ENCODE measurements around the gene CES5A.

Gene CES5A

DNA sequence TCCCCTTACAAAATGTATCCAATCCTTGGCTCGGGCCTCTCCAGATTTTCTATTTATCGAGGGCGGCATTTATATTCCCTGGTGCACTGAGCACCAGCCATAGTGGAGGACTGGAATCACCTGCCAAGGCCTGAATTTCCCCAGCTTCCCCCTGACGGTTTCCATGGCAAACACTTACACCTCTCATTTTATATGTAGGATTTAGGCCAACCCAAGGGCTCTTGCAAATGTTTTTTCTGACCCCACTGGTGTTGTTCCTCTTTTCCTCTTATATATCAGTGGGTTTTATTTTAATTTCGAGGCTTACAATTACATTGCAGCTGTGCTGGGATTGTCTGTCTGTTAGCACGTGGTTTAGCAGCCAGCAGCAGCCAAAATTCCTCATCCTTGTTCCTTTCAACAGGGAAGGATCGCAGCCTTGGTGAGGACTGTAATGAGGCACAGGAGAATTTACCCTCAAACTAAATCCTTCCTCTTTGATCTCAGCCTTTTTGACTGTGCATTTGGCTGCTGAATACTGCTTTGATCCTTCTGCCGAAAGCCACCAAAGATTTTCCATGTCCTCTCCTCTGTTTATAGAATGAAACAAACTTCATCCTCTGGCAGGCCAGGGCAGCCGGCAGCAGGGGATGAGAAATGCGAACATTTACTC, 26.5 kb upstream of the CES5A start:
- DNase-seq (ENCODE audit: low read depth): no peak
- TF ChIP-seq, protein P1, sequence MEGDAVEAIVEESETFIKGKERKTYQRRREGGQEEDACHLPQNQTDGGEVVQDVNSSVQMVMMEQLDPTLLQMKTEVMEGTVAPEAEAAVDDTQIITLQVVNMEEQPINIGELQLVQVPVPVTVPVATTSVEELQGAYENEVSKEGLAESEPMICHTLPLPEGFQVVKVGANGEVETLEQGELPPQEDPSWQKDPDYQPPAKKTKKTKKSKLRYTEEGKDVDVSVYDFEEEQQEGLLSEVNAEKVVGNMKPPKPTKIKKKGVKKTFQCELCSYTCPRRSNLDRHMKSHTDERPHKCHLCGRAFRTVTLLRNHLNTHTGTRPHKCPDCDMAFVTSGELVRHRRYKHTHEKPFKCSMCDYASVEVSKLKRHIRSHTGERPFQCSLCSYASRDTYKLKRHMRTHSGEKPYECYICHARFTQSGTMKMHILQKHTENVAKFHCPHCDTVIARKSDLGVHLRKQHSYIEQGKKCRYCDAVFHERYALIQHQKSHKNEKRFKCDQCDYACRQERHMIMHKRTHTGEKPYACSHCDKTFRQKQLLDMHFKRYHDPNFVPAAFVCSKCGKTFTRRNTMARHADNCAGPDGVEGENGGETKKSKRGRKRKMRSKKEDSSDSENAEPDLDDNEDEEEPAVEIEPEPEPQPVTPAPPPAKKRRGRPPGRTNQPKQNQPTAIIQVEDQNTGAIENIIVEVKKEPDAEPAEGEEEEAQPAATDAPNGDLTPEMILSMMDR (IDR thresholded peaks at IDR 0.05; ENCODE audit: control insufficient read depth, insufficient read depth, low read depth, low read length, missing control alignments): no peak
- H3K4me3 ChIP-seq (ENCODE audit: control insufficient read depth, low read depth, low read length): no peak overlapping the region

DNA sequence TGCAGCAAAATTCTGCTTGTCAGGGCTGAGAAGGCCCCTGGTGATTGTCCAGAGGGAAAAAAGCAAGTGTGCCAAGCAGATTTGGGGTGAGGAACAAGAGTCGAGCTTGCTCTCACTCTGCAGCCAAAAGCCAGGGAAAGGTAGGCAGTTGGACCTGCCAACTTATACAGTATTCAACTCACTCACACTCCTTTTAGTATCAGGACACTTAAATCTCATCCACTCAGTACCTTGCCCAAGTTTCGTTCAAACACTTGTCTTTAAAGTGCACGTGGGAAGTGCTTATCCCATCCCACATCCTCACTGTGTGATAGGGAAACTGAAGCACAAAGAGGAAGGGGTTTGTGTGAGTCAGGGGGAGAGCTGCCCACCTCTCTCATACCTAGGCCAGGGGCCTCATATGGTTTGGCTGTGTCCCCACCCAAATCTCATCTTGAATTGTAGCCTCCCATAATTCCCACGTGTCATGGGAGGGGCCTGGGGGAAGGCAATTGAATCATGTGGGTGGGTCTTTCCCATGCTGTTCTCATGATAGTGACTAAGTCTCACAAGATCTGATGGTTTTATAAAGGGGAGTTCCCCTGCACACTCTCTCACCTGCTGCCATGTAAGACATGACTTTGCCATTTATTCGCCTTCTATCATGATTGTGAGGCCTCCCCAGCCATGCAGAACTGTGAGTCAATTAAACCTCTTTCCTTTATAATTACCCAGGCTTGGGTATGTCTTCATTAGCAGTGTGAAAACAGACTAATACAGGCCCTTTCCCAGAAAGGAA, 25.6 kb upstream of the CES5A start:
- no peak overlapping the region for H3K4me3 ChIP-seq (ENCODE audit: control insufficient read depth, low read depth, low read length)
- TF ChIP-seq, protein P1 (IDR thresholded peaks at IDR 0.05; ENCODE audit: control insufficient read depth, insufficient read depth, low read depth, low read length, missing control alignments): no peak
- DNase-seq (ENCODE audit: low read depth): no peak

DNA sequence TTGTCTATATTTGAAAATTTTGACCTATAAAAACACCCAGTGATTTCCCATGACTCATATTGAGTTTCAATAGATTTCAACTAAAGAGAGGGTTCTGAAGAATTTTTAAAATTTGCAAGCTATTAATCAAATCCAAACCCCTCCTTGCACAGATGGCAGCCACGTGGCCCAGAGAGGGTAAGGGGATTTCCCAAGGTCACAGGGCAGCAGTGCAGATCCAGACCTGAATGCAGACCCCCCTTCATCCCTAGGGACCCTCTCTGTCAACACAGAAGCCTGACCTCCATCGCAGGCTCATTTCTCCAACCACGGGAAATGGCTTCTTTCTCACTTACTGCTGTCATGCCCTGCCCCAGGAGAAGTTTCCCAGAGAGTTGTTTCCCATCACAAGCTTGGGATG, 24.7 kb upstream of the CES5A start:
- TF ChIP-seq, protein P1 (IDR thresholded peaks at IDR 0.05; ENCODE audit: control insufficient read depth, insufficient read depth, low read depth, low read length, missing control alignments): no peak
- DNase-seq (ENCODE audit: low read depth): no peak

DNA sequence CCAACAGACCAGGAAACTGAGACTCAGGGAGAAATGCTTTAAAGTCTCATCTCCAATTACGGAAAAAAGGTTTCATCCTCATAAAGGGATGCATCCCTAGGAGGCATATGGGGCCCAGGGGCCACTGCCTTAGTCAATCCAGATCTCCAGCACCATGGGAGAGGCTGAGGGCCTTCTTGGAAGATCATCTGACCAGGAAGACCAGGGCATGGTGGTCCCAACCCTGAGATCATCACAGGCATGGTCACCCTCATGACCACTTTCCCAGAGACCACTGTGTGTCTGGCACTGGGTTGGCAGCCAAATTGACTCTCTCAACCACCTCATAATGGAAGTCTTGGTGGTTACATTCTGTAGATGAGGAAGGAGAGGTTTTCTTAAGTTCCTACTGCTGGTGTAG, 23.4 kb upstream of the CES5A start:
- TF ChIP-seq, protein P1 (IDR thresholded peaks at IDR 0.05; ENCODE audit: control insufficient read depth, insufficient read depth, low read depth, low read length, missing control alignments): no peak
- no peak overlapping the region for H3K4me3 ChIP-seq (ENCODE audit: control insufficient read depth, low read depth, low read length)
- DNase-seq (ENCODE audit: low read depth): no peak

More for the DNA sequence above, 24.7 kb upstream of the CES5A start:
- H3K4me3 ChIP-seq (ENCODE audit: control insufficient read depth, low read depth, low read length): no peak overlapping the region

DNA sequence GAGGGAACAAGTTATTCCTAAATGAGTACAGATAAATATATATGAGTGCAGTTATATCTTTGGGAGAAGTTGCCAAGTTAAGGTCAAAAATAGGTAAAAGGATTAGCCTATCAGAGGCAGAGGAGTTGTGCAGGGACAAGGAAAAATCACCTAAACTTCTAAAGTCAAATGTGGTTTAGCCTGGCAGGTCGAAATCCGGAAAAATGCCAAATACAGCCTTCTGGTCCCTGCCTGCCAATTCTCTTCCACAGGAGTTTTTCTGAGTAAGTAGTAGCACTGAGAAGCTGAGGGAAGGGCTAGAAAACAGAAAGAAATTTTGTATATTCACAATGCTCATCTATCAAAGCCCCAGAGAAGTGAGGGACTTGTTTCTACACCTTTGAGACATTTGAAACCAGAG, 17.6 kb upstream of the CES5A start:
- TF ChIP-seq, protein P1 (IDR thresholded peaks at IDR 0.05; ENCODE audit: control insufficient read depth, insufficient read depth, low read depth, low read length, missing control alignments): no peak
- H3K4me3 ChIP-seq (ENCODE audit: control insufficient read depth, low read depth, low read length): no peak overlapping the region
- DNase-seq (ENCODE audit: low read depth): no peak

DNA sequence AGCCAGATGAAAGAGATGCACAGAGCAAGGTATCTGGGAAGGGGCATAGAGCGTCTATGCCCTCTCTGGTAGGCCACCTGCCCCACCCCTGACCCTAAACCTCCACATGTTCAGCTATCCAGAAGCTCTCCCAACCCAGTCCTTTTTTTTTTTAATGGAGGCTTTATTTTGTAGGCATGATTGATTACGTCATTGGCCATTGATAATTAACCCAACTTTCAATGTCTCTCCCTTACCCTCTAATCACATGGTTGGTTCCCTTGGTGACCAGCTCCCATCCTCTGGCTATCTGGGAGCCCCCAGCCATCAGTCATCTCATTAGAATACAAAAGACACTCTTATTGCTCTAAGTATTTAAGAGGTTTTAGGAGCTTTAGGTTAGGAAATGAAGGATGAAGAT, 14.3 kb upstream of the CES5A start:
- DNase-seq (ENCODE audit: low read depth): no peak
- TF ChIP-seq, protein P1 (IDR thresholded peaks at IDR 0.05; ENCODE audit: control insufficient read depth, insufficient read depth, low read depth, low read length, missing control alignments): no peak
- no peak overlapping the region for H3K4me3 ChIP-seq (ENCODE audit: control insufficient read depth, low read depth, low read length)

All from AG09309 (cell line).